Liver (tissue), 9 donors: ENCODE results near the gene ING1. TPM values are rescaled to one million over a fixed set of nuclear protein-coding genes. Genes with fewer than 3 reads are reported as not detected.
A peak's percentile ranks its signal among the peaks of the same experiment; 100 is the strongest.

Source experiments
- DNase-seq: peaks from one replicate; pipeline ENCODE4 v3.0.0-alpha.2; 2017; ENCODE audit warnings: low spot score
- H3K27ac ChIP-seq, 2 donors: one replicate each; pipeline ENCODE4 v1.7.0; 2013; ENCODE audit warnings: inconsistent platforms in 2 of 2, low read length in 2 of 2, control low read depth in 1 of 2, low read depth in 1 of 2, mild to moderate bottlenecking in 1 of 2
- H3K27me3 ChIP-seq, 4 donors: one replicate each; pipeline versions ENCODE4 v1.6.1 to v1.7.0; 2013; ENCODE audit warnings: low read length in 3 of 4, inconsistent platforms in 1 of 4, mild to moderate bottlenecking in 1 of 4, moderate library complexity in 1 of 4; ENCODE audit not compliant: control insufficient read depth in 4 of 4, insufficient read depth in 4 of 4
- H3K36me3 ChIP-seq, 4 donors: one replicate each; pipeline versions ENCODE4 v1.6.1 to v1.7.0; 2013; ENCODE audit warnings: low read length in 3 of 4, mild to moderate bottlenecking in 3 of 4, low read depth in 1 of 4, moderate library complexity in 1 of 4; ENCODE audit not compliant: control insufficient read depth in 4 of 4, insufficient read depth in 3 of 4
- H3K4me1 ChIP-seq, 4 donors: one replicate each; pipeline versions ENCODE4 v1.6.1 to v1.7.0; 2013; ENCODE audit warnings: low read length in 3 of 4, mild to moderate bottlenecking in 3 of 4, moderate library complexity in 1 of 4; ENCODE audit not compliant: control insufficient read depth in 4 of 4, insufficient read depth in 4 of 4
- H3K4me3 ChIP-seq, 3 donors: one replicate each; pipeline versions ENCODE4 v1.6.1 to v1.7.0; 2013; ENCODE audit warnings: low read length in 3 of 3, control low read depth in 1 of 3, low read depth in 1 of 3, mild to moderate bottlenecking in 1 of 3
- H3K9ac ChIP-seq, 2 donors: one replicate each; pipeline ENCODE4 v1.7.0; 2013; ENCODE audit warnings: low read length in 2 of 2, mild to moderate bottlenecking in 2 of 2, moderate library complexity in 2 of 2, control low read depth in 1 of 2, low read depth in 1 of 2
- H3K9me3 ChIP-seq, 4 donors: one replicate each; pipeline versions ENCODE4 v1.6.1 to v1.7.0; 2013; ENCODE audit warnings: low read length in 3 of 4; ENCODE audit not compliant: control insufficient read depth in 4 of 4
- ATF3 ChIP-seq: IDR thresholded peaks from 2 replicates; pipeline ENCODE4 v1.6.1; 2016; ENCODE audit warnings: antibody characterized with exemption
- CTCF ChIP-seq: fragments of 150-350 bp; IDR thresholded peaks from 2 replicates; pipeline ENCODE4 v1.5.1; 2017; ENCODE audit warnings: improper control_type of control experiment, low read depth, low read length; ENCODE audit not compliant: missing input control
- FOXA1 ChIP-seq: IDR thresholded peaks from 2 replicates; pipeline ENCODE4 v1.6.1; 2016; ENCODE audit warnings: antibody characterized with exemption
- FOXA2 ChIP-seq: IDR thresholded peaks from 2 replicates; pipeline ENCODE4 v1.6.1; 2016; ENCODE audit warnings: antibody characterized with exemption
- GABPA ChIP-seq, 2 donors: IDR thresholded peaks in 1 of 2; conservative IDR thresholded peaks in 1 of 2; 2 replicates each; pipeline ENCODE4 v1.6.1; 2016; ENCODE audit warnings: antibody characterized with exemption in 2 of 2, mild to moderate bottlenecking in 1 of 2, moderate library complexity in 1 of 2
- HNF4G ChIP-seq: IDR thresholded peaks from 2 replicates; pipeline ENCODE4 v1.6.1; 2016; ENCODE audit warnings: antibody characterized with exemption
- JUND ChIP-seq, 2 donors: IDR thresholded peaks; 2 replicates each; pipeline ENCODE4 v1.6.1; 2016; ENCODE audit warnings: antibody characterized with exemption in 2 of 2
- MAX ChIP-seq: IDR thresholded peaks from 2 replicates; pipeline ENCODE4 v1.6.1; 2016; ENCODE audit warnings: antibody characterized with exemption
- NR2F2 ChIP-seq: IDR thresholded peaks from 2 replicates; pipeline ENCODE4 v1.6.1; 2016; ENCODE audit warnings: antibody characterized with exemption
- RAD21 ChIP-seq, 2 donors: IDR thresholded peaks; 2 replicates each; pipeline ENCODE4 v1.6.1; 2016; ENCODE audit warnings: antibody characterized with exemption in 2 of 2, mild to moderate bottlenecking in 2 of 2
- REST ChIP-seq: IDR thresholded peaks from 2 replicates; pipeline ENCODE4 v1.6.1; 2016; ENCODE audit warnings: antibody characterized with exemption, mild to moderate bottlenecking
- RXRA ChIP-seq, 2 donors: IDR thresholded peaks; 2 replicates each; pipeline ENCODE4 v1.6.1; 2017 to 2018; ENCODE audit warnings: antibody characterized with exemption in 2 of 2, mild to moderate bottlenecking in 1 of 2
- SP1 ChIP-seq: IDR thresholded peaks from 2 replicates; pipeline ENCODE4 v1.6.1; 2018; ENCODE audit warnings: antibody characterized with exemption, mild to moderate bottlenecking
- TAF1 ChIP-seq: conservative IDR thresholded peaks from 2 replicates; pipeline ENCODE4 v1.6.1; 2016; ENCODE audit warnings: antibody characterized with exemption, mild to moderate bottlenecking
- YY1 ChIP-seq: IDR thresholded peaks from 2 replicates; pipeline ENCODE4 v1.6.1; 2016; ENCODE audit warnings: antibody characterized with exemption, mild to moderate bottlenecking
- ZBTB33 ChIP-seq: IDR thresholded peaks from 2 replicates; pipeline ENCODE4 v1.6.1; 2016; ENCODE audit warnings: antibody characterized with exemption
- WGBS: extraction: QIAGEN DNeasy Blood & Tissue Kit; methylation state at CpG from one replicate; pipeline ENCODE4 v1.1.7; 2013; 5-methylcytosine and 5-hydroxymethylcytosine counted together
- polyA plus RNA-seq, 2 donors: library from polyadenylated mRNA; stranded (reverse) in 1 of 2; unstranded in 1 of 2; fragments of 200-250 nt in 1 of 2; fragments of >200 nt in 1 of 2; fragmentation: Nextera tagmentation in 1 of 2; extraction: Ambion mirVana in 1 of 2; gene quantifications; one replicate each; pipeline versions ENCODE4 v1.2.1 to v1.2.3, GENCODE V29; 2013 to 2015
- total RNA-seq, 2 donors: library from RNA; depleted of rRNA; stranded (reverse); fragments of >200 nt; gene quantifications; one replicate each; pipeline ENCODE4 v1.2.3, GENCODE V29; 2014
- donor health status: healthy.
- donor health status: healthy.
- donor health status: healthy.
- donor health status: healthy.
- donor health status: healthy.

The ING1 gene
- total and polyA plus RNA-seq, 4 donors = 7.5 to 14.1 (median 9.1) TPM

GRCh38 chr13:110705356-110705825, 8.1 kb upstream of the ING1 start:
- peak overlapping the region; percentile 69 to 93 (median 78) for H3K4me3 ChIP-seq
- no peak for DNase-seq
- H3K27me3 ChIP-seq = no peaks in the 10 kb centered on the region
- H3K9ac ChIP-seq = peak overlapping the region; percentile 79 to 80
- no peak for TF ChIP-seq GABPA (IDR thresholded peaks at IDR 0.05 in 1 of 2, conservative IDR thresholded peaks at IDR 0.05 in 1 of 2)
- no peak for TF ChIP-seq CTCF
- TF ChIP-seq FOXA1 = no peak
- TF ChIP-seq ATF3 = no peak
- TF ChIP-seq RAD21 (IDR thresholded peaks at IDR 0.05) = no peak
- TF ChIP-seq REST = no peak
- no peak for TF ChIP-seq YY1
- H3K27ac ChIP-seq = peak overlapping the region; percentile 34 to 85
- H3K36me3 ChIP-seq = peaks cover 0 to 11% (median 2%) of the 10 kb centered on the region in 4 donors
- H3K4me1 ChIP-seq = peaks cover 2 to 20% (median 12%) of the 10 kb centered on the region in 4 donors
- 5% methylated on average over 12 of the region's 12 CpGs for WGBS
- no peaks in the 10 kb centered on the region for H3K9me3 ChIP-seq

GRCh38 chr13:110705826-110706569, 7.5 kb upstream of the ING1 start, which contains the start of gene CARS2:
Gene CARS2, minus strand, starts transcription at chr13:110706116. Its CDS starts 23 bp downstream, at chr13:110706093.
- Histone ChIP-seq H3K27me3 (no peaks in the 10 kb centered on the region), H3K9me3 (no peaks in the 10 kb centered on the region), H3K27ac (peak within 1 kb of the TSS; percentile 34 to 85), H3K9ac (peak within 1 kb of the TSS; percentile 79 to 80), H3K36me3 (peaks cover 0 to 5% (median 2%) of the 10 kb centered on the region in 4 donors), H3K4me1 (peaks cover 2 to 21% (median 12%) of the 10 kb centered on the region in 4 donors), H3K4me3 (peak within 1 kb of the TSS; percentile 69 to 93 (median 78))
- peak; percentile 99 for DNase-seq
- under 1% methylated on average over 80 of the region's 80 CpGs for WGBS
- TF ChIP-seq JUND (IDR thresholded peaks at IDR 0.05) = peak in 1 of 2 donors; percentile 24
- no peak for TF ChIP-seq HNF4G
- peak; percentile 46 for TF ChIP-seq FOXA2
- no peak for TF ChIP-seq TAF1
- TF ChIP-seq RXRA (IDR thresholded peaks at IDR 0.05) = peak; percentile 51 to 55
- peak; percentile 94 for TF ChIP-seq SP1
- TF ChIP-seq ZBTB33 = no peak
- peak; percentile 51 to 52 for TF ChIP-seq RAD21 (IDR thresholded peaks at IDR 0.05)
- peak in 1 of 2 donors; percentile 80 for TF ChIP-seq GABPA (IDR thresholded peaks at IDR 0.05 in 1 of 2, conservative IDR thresholded peaks at IDR 0.05 in 1 of 2)
- TF ChIP-seq ATF3 = no peak
- peak; percentile 29 for TF ChIP-seq FOXA1
- TF ChIP-seq NR2F2 = peak; percentile 23
- TF ChIP-seq REST = peak; percentile 90
- TF ChIP-seq MAX = peak; percentile 36
- TF ChIP-seq YY1 = peak; percentile 88
